ENCODE measurements around the gene DAP3.
"Not testable (repeated sequence)": the region's sequence is repeated elsewhere in the genome, so short reads cannot be mapped to it uniquely, and the experiment has no call there.

GRCh38 chr1:155712636-155713035 lies 23.7 kb downstream of the DAP3 start:
- not testable (repeated sequence) for TF ChIP-seq POLR2AphosphoS5, CTCF, POLR2A (IDR thresholded peaks at IDR 0.05)

Data from prostate gland (tissue), 2 donors.